ENCODE measurements around the gene ZNF785.
A peak's percentile ranks its signal among the peaks of the same experiment; 100 is the strongest.
"Not testable (repeated sequence)": the region's sequence is repeated elsewhere in the genome, so short reads cannot be mapped to it uniquely, and the experiment has no call there.

Gene ZNF785

GRCh38 chr16:30602616-30603277, 17.2 kb upstream of the ZNF785 start:
- DNase-seq (ENCODE audit: low read depth in 2 of 2) = no peak

- no peak for DNase-seq (ENCODE audit: low read depth in 2 of 2)
Measured at GRCh38 chr16:30601966-30602365, 16.5 kb upstream of the ZNF785 start.

- no peak for DNase-seq (ENCODE audit: low read depth in 2 of 2)
Measured at GRCh38 chr16:30600929-30601328, 15.4 kb upstream of the ZNF785 start.

GRCh38 chr16:30600215-30600614, 14.7 kb upstream of the ZNF785 start:
- DNase-seq (ENCODE audit: low read depth in 2 of 2) = no peak

- DNase-seq (ENCODE audit: low read depth in 2 of 2) = no peak
Measured at GRCh38 chr16:30592871-30593270, 7.4 kb upstream of the ZNF785 start.

- DNase-seq (ENCODE audit: low read depth in 2 of 2) = not testable (repeated sequence)
Measured at GRCh38 chr16:30590869-30591268, 5.4 kb upstream of the ZNF785 start.

- not testable (repeated sequence) for DNase-seq (ENCODE audit: low read depth in 2 of 2)
Measured at GRCh38 chr16:30589582-30589981, 4.1 kb upstream of the ZNF785 start.

GRCh38 chr16:30588651-30589050, 3.2 kb upstream of the ZNF785 start:
- DNase-seq (ENCODE audit: low read depth in 2 of 2) = no peak

GRCh38 chr16:30585022-30585399, 486 bp downstream of the ZNF785 start:
- no peak for DNase-seq (ENCODE audit: low read depth in 2 of 2)

GRCh38 chr16:30582611-30583340, 2.7 kb downstream of the ZNF785 start:
- no peak for DNase-seq (ENCODE audit: low read depth in 2 of 2)

- DNase-seq (ENCODE audit: low read depth in 2 of 2) = no peak
Measured at GRCh38 chr16:30581457-30581856, 4.0 kb downstream of the ZNF785 start.

GRCh38 chr16:30574678-30575077, 10.8 kb downstream of the ZNF785 start:
- DNase-seq (ENCODE audit: low read depth in 2 of 2) = no peak

GRCh38 chr16:30571445-30572322, 13.8 kb downstream of the ZNF785 start, which contains the start of gene ZNF688:
Gene ZNF688 (minus strand): TSS chr16:30571714. CDS start chr16:30571629, 85 bp downstream.
- DNase-seq (ENCODE audit: low read depth in 2 of 2) = peak; percentile 89 to 90

- no peak for DNase-seq (ENCODE audit: low read depth in 2 of 2)
Measured at GRCh38 chr16:30570636-30571444, 14.7 kb downstream of the ZNF785 start.

GRCh38 chr16:30569746-30570635, 15.5 kb downstream of the ZNF785 start:
- no peak for DNase-seq (ENCODE audit: low read depth in 2 of 2)

- DNase-seq (ENCODE audit: low read depth in 2 of 2) = no peak
Measured at GRCh38 chr16:30569281-30569680, 16.2 kb downstream of the ZNF785 start.

GRCh38 chr16:30567991-30568638, 17.4 kb downstream of the ZNF785 start:
- DNase-seq (ENCODE audit: low read depth in 2 of 2) = no peak

GRCh38 chr16:30567160-30567990, 18.1 kb downstream of the ZNF785 start:
- DNase-seq (ENCODE audit: low read depth in 2 of 2) = peak; percentile 52 to 64

GRCh38 chr16:30566531-30566930, 19.0 kb downstream of the ZNF785 start:
- no peak for DNase-seq (ENCODE audit: low read depth in 2 of 2)

Measured in stimulated activated CD8-positive, alpha-beta memory T cell treated with anti-CD3 and anti-CD28 coated beads, Interleukin-15, amount 100 ng/mL, for 48 hours (primary cell).